COLO668 (cell line): ENCODE data around the gene SNX7.

Source experiments
- DNase-seq: peaks from one replicate; lab custom pipeline; 2025; ENCODE audit not compliant: unreplicated experiment; lab: John Stamatoyannopoulos, UW

SNX7 gene

DNA sequence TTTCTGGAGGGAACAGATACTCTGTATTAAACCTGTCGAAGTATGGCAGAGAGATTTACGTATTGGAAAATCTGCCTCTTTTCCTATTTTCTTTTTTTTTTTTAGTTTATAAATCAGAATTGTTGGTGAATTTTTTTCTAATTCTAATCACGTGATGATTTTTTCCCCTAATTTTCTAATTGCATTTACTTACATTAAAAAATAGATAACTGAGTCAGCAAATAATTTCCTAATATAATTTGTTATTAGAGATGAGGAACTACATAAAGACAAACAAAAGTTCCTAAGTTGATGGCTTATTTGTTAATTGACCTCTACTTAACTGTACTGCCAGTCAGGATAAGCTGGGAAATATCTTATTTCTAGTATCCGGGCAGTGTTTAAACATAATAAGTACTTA, 34.6 kb downstream of the SNX7 start:
- no peak for DNase-seq

DNA sequence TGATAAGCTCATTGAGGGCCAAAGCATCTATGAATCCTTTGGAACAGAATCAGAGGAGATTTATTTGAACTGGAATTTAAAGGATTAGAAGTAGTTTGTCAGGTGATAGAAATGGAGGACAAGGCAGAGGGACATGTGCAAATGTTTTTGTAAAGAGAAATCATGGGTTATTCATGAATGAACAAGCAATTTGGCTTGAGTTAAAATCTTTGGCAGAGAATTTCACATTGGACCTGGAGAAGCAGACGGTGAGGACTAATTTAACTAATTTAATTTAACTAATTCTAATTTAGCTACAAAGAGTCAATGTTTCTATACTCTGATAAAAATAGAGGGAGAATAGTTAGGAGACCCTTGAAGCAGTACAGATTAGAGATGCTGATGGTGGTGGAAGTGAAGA, 36.3 kb downstream of the SNX7 start:
- DNase-seq = no peak

DNA sequence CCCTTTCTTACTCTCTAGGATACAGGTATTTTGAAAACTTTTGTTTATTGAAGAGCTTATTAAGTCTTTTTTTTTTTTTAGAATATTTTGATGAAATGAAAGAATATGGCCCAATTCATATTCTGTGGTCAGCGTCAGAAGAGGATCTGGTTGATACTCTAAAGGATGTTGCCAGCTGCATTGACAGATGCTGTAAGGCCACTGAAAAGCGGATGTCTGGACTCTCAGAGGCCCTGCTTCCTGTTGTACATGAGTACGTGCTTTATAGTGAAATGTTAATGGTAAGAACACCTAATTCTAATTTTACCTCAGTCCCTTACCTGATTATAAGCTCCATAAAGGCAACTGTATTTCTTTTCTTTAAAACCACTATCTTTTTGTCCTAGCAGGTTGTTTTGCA, 37.1 kb downstream of the SNX7 start:
- no peak for DNase-seq

DNA sequence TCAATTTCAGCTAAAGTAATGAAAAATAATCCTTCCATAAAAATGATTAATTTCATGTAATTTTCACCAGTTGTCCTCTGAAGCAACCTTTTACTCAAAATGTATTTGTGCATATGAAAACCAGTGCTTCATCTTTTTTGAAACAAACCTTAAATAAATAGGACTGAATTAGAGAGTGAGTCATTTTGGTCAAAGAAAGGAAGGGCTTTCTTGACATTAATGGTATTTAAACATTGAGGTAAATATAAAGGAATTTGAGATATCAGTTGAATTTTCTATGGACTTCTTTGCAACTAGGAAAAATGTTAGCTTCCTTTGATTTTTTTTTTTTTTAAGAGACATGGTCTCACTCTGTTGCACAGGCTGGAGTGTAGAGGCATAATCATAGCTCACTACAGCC, 38.7 kb downstream of the SNX7 start:
- DNase-seq = no peak

- DNase-seq = no peak
Measured at GRCh38 chr1:98702976-98703375, 41.5 kb downstream of the SNX7 start.

- no peak for DNase-seq
Measured at GRCh38 chr1:98704474-98704873, 43.0 kb downstream of the SNX7 start.

- no peak for DNase-seq
Measured at GRCh38 chr1:98704971-98705370, 43.5 kb downstream of the SNX7 start.

GRCh38 chr1:98705591-98705990, 44.1 kb downstream of the SNX7 start:
- DNase-seq = no peak

DNA sequence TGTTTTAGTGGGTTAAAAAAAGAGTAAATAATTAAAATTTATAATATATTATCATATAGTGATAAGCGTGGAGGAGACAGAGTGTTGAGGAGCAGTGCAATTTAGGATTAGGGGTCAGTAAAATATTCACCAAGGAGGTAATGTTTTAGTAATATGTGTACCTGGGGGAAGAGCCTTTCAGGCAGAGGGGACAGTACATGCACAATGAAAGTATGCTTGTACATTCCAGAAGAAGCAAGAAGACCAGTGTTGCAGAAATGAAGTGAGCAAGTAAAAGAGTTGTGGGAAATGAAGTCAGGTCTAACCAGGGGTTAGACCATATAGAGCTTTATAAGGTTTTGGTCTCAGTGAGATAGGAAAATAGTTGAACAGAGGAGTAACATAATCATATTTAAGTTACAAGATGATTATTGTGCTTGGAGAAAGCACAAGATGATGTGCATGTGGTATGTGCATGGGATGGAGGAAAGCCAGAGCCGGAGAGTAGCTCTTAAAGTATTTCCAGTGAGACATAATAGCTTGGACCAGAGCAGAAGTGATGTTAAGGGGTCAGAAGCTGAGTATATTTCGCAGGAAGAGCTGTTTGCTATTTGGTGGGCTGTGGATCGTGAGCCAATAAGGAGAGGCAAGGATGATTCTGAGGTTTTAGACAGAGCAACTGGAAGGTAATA, 44.8 kb downstream of the SNX7 start:
- DNase-seq = no peak

DNA sequence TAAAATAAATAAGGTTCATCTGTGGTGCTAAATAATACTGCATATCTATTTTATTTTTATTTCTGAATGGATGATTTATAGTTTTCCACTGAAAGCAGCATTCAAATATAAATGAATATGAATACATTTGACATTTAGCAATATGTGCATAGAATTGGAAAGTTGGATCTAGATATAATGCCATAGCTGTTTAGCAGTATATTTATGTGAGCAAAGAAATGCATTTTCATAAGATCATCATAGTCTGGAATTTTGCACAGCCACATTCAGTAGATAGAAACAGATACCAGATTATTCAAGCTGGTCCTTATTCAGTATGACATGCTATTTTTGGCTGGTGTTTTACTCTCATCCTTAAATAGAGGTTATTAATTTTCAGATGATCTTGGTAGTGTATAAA, 46.0 kb downstream of the SNX7 start:
- no peak for DNase-seq

- no peak for DNase-seq
Measured at GRCh38 chr1:98709906-98710305, 48.4 kb downstream of the SNX7 start.

- no peak for DNase-seq
Measured at GRCh38 chr1:98723574-98723973, 62.1 kb downstream of the SNX7 start.

GRCh38 chr1:98732985-98733781, 71.7 kb downstream of the SNX7 start:
- DNase-seq = no peak

DNA sequence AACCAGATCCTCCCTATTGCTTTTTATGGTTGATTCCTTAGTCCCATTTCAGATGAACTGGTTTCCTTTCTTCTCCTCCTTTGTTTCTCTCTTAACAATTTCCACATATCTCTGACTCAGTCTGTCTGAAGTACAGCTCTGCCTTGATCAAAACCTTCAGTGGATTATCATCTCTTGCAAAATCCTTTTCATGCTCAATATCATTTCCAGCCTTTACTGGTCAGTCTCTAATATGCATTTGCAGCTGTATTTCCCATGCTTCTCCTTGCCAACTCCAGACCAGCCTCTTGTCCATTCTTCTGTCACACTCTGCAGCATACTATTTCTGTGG, 72.2 kb downstream of the SNX7 start:
- no peak for DNase-seq

GRCh38 chr1:98735756-98736155, 74.2 kb downstream of the SNX7 start:
- no peak for DNase-seq

DNA sequence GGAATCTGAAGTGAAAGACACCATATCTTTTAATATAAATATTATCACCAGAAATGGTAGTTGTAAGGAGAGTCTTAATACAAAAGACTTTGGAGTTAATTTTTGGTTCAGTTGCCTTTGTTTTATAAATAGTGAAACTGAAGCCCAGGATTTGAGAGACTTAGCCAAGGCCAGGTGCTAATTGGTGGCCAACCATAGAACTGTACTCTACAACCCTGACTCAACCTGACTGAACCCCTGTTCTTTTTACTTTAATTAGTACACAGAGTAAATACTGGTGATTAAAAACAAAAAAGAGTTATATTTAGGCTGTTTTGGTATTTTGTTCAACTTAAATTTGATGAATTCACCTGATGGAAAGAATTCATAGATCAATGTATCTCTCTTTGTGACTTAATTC, 76.3 kb downstream of the SNX7 start:
- no peak for DNase-seq

- DNase-seq = no peak
Measured at GRCh38 chr1:98739762-98740161, 78.2 kb downstream of the SNX7 start.

- DNase-seq = no peak
Measured at GRCh38 chr1:98741164-98741563, 79.6 kb downstream of the SNX7 start.

DNA sequence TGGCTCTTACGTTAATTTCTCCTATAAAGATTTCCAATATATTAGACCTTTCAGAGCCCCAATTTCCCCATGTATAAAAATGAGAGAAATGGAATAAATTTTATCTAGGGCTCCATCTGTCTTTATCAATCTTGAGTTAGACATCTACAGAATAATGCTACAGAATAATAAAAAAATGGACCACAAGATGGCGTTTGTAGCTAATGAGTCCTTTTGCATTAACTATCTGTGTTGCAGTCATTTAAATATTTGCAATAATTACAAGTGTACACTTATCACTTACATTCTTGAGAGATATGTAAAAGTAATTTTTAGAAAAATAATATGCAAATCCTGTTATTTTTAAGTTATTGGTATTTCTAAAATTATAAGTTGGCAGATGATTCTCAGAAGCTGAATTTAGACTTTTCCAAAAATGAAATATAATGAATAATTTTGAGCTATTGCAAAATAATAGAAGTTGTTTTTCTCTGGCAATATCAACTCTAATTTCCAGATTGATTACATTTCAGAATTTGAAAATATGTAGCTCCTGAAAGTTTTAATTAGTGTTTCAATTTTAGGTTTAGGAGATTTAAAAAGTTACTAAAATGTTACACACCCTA, 87.7 kb downstream of the SNX7 start:
- DNase-seq = no peak

DNA sequence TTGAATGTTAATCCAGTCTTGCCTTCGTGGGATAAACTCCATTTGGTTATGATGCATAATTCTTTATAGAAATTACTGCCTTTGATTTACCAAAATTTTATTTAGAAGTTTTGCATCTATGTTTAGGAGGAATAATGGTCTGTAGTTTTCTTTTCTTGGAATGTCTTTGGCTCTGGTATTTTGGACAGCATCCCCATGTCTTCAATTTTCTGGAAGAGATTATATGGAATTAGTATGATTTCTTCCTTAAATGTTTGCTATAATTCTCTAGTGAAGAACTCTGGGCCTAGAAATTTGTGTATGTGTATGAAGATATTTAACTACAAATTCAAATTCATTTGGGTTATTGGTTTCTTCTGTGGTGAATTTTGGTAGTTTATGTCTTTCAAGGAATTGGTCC, 92.7 kb downstream of the SNX7 start:
- DNase-seq = no peak

DNA sequence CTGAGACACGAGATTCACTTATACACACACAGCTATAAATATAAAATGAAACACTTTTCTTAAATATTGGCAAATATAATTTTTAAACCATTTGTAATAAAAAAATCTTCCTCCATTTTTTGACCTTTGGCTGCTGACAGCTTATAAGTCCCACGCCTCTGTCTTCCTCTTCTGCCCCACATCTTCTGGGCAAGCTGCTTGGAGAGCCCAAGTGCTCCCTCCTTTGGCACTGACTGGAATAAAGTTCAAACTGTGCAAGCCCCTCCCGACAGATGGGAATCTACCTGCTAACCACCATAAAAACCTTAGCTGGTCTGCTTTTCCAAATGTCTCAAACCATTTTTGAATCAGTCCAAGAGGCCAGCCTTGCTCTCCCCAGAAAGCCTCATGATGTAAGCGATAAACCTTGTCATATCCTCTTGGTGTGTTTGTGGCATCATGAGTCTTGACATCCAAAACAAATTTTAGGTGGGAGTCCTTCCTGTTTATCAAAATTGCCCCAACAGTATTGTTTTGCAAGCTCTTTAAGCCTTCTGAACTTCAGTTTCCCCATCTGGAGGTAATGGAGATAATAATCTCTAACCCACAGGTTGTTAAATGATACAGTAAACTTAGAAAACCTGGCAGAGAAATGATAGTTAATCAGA, 99.8 kb downstream of the SNX7 start:
- no peak for DNase-seq
